Measurements from ENCODE around the gene NRG3.

NRG3 gene

GRCh38 chr10:82358486-82359099 is 483.6 kb downstream of the NRG3 start:
- peak; percentile 5 for DNase-seq (ENCODE audit: low read depth)
- no peak overlapping the region for H3K4me3 ChIP-seq (ENCODE audit: low read depth, low read length)
- TF ChIP-seq, protein P1, sequence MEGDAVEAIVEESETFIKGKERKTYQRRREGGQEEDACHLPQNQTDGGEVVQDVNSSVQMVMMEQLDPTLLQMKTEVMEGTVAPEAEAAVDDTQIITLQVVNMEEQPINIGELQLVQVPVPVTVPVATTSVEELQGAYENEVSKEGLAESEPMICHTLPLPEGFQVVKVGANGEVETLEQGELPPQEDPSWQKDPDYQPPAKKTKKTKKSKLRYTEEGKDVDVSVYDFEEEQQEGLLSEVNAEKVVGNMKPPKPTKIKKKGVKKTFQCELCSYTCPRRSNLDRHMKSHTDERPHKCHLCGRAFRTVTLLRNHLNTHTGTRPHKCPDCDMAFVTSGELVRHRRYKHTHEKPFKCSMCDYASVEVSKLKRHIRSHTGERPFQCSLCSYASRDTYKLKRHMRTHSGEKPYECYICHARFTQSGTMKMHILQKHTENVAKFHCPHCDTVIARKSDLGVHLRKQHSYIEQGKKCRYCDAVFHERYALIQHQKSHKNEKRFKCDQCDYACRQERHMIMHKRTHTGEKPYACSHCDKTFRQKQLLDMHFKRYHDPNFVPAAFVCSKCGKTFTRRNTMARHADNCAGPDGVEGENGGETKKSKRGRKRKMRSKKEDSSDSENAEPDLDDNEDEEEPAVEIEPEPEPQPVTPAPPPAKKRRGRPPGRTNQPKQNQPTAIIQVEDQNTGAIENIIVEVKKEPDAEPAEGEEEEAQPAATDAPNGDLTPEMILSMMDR (conservative IDR thresholded peaks at IDR 0.05; ENCODE audit: low read depth, low read length) = no peak

DNA sequence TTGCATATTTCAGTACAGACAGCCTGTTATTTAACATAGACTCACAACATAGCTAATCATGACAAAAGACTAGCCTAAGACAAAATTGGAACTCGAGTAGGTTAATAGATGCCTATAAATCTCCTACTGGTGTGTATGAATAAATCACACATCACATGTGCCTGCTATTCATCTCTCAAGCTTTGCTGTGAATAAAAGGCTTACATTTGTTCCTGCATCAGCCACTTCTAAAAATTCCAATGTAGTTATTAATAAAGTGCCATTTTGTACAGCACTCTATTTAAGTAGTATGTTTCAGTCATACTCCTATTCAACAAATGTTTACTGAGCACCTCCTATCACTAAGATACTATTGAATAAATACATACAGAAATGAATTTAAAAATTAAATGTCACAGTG is 486.3 kb downstream of the NRG3 start:
- TF ChIP-seq, protein P1 (conservative IDR thresholded peaks at IDR 0.05; ENCODE audit: low read depth, low read length) = no peak
- H3K4me3 ChIP-seq (ENCODE audit: low read depth, low read length) = no peak overlapping the region
- no peak for DNase-seq (ENCODE audit: low read depth)

- H3K4me3 ChIP-seq (ENCODE audit: low read depth, low read length) = no peak overlapping the region
- TF ChIP-seq, protein P1 (conservative IDR thresholded peaks at IDR 0.05; ENCODE audit: low read depth, low read length) = peak; percentile 48
- DNase-seq (ENCODE audit: low read depth) = peak; percentile 49
Observed at GRCh38 chr10:82377608-82378007, 502.6 kb downstream of the NRG3 start.

DNA sequence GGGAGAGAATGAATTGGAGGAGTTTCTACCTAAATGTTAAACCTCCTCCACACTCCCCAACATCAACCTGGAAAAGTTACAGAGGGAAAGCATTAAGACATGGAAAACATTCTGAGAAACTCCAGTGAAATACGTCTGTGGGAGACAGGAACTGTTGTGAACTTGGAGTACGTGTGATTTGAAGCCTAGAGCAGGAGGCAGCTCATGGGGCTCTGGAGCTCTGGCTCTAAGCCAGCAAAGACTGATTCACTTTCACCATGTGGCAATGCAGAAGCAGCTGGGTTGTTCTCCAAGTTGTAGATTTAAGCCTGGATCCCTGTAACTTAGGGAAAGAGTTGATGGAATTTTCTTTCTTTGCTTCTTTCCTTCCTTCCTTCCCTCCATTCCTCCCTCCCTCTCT is 503.2 kb downstream of the NRG3 start:
- TF ChIP-seq, protein P1 (conservative IDR thresholded peaks at IDR 0.05; ENCODE audit: low read depth, low read length) = no peak
- peak; percentile 81 for DNase-seq (ENCODE audit: low read depth)

DNA sequence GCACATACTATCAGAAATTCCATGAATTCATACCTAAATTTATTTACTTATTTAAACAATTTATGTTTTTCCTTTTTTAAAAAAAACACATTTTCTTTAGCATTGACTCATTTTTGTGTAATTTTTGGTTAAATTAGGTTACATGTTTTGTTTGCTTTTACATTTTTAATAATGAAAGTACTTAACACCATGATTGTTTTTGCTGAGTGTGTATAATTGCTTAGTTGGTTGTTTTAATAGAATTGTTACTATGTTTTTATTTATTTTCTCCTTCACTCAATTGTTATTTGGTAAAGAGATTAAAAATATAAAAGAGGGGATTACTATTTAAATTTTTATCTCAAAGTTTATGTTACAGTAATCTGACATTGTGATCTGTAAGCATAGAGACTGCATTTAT is 508.4 kb downstream of the NRG3 start:
- no peak for DNase-seq (ENCODE audit: low read depth)
- no peak overlapping the region for H3K4me3 ChIP-seq (ENCODE audit: low read depth, low read length)
- TF ChIP-seq, protein P1 (conservative IDR thresholded peaks at IDR 0.05; ENCODE audit: low read depth, low read length) = no peak

More for the DNA sequence above, 503.2 kb downstream of the NRG3 start:
- H3K4me3 ChIP-seq (ENCODE audit: low read depth, low read length) = no peak overlapping the region

DNA sequence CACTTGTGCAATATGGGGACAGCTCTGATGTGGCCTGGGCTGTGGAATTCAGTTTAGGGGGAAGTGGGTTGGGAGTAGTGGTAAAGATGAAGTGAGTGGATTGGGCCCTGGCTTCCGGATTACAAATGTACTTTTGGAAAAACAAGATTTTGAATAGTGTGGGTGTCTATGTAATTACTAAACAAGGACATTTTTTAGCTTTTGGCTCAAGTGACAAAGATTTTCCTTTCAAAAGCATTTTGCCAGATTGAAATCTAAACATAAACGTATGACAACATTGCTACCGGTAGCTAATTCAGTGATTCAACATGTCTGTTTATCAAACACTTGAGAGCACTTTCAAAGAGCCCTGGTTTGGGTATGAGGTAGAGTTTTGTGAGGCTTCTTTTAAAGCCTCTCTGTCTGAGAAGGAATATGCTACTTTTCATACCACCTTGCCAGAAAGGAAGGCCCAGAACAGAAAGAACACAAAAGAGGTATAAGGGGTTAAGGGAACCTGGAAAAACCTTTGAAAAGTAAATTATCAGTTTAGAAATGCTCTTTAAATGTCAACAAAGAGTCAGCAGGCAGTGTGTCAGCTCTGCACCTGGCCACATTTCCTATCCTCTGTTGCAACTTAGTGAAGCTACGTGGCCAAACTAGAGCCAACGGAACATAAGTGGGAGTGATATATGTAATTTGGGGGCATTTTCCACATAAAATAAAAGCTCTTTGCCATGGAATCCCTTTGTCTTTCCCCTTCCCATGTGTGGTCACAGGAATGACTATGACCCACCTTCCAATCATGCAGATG is 516.1 kb downstream of the NRG3 start:
- TF ChIP-seq, protein P1 (conservative IDR thresholded peaks at IDR 0.05; ENCODE audit: low read depth, low read length) = no peak
- DNase-seq (ENCODE audit: low read depth) = no peak
- H3K4me3 ChIP-seq (ENCODE audit: low read depth, low read length) = no peak overlapping the region

Data from choroid plexus epithelial cell (primary cell).